Measurements from ENCODE around the gene CNTF. TPM values are rescaled to one million over a fixed set of nuclear protein-coding genes. Genes with fewer than 3 reads are reported as not detected.

Gene CNTF
- polyA plus RNA-seq, 1 of the 3 experiments (the other 2 are of a cell fraction) = 0.87 TPM

- no peak overlapping the region for H2AFZ ChIP-seq (ENCODE audit: low read depth)
- H4K20me1 ChIP-seq (ENCODE audit: insufficient read depth) = no peaks in the 10 kb centered on the region
- no peaks in the 10 kb centered on the region for H3K9me3 ChIP-seq
- CTCF ChIA-PET = interaction anchor here (0.9 kb wide), 1 partner anchor 74 kb away, joined by 3 read pairs; no protein-coding TSS in a partner anchor
- no peaks in the 10 kb centered on the region for H3K9me2 ChIP-seq
- no peak overlapping the region for H3K4me3 ChIP-seq (ENCODE audit: low read depth in 2 of 2, low read length in 1 of 2)
- TF ChIP-seq NFIC (IDR thresholded peaks at IDR 0.05; ENCODE audit: borderline replicate concordance) (no peak), MEF2A (IDR thresholded peaks at IDR 0.05; ENCODE audit: borderline replicate concordance, low read depth) (no peak), EP300 (IDR thresholded peaks at IDR 0.05; ENCODE audit: borderline replicate concordance in 1 of 2, low read depth in 1 of 2, low read length in 1 of 2) (no peak), FOXM1 (IDR thresholded peaks at IDR 0.05; ENCODE audit: low read depth) (no peak), SIN3A (IDR thresholded peaks at IDR 0.05; ENCODE audit: borderline replicate concordance, low read depth, low read length) (no peak), RFX5 (IDR thresholded peaks at IDR 0.05; ENCODE audit: low read length) (no peak), PBX3 (IDR thresholded peaks at IDR 0.05) (no peak), RXRA (IDR thresholded peaks at IDR 0.05; ENCODE audit: borderline replicate concordance, low read depth) (no peak), GATA2 (CRISPR knock-in tag; IDR thresholded peaks at IDR 0.05) (no peak)
- H3K79me2 ChIP-seq (ENCODE audit: insufficient read depth) = no peaks in the 10 kb centered on the region
- no peaks in the 10 kb centered on the region for H3K36me3 ChIP-seq (replicated peaks in 1 of 2; ENCODE audit: control insufficient read depth in 1 of 2, insufficient read depth in 2 of 2, low read length in 1 of 2)
- H3F3A ChIP-seq (replicated peaks; ENCODE audit: insufficient read depth) = no peaks in the 10 kb centered on the region
- H3K4me2 ChIP-seq = no peak overlapping the region
- DNase-seq = no peak
- POLR2A ChIA-PET = no interaction called here
- 4% methylated on average over 7 of the region's 7 CpGs for WGBS (ENCODE audit: low lambda C conversion rate)
- H3K27me3 ChIP-seq (ENCODE audit: insufficient read depth) = peaks cover 10% of the 10 kb centered on the region; the same call in 1 of the 2 replicates
- no peaks in the 10 kb centered on the region for H3K4me1 ChIP-seq (ENCODE audit: control insufficient read depth in 1 of 2, insufficient read depth in 2 of 2, low read depth in 1 of 2, low read length in 1 of 2)
- no peak overlapping the region for H3K9ac ChIP-seq
- H3K27ac ChIP-seq (ENCODE audit: low read depth in 2 of 2, low read length in 1 of 2) = no peak overlapping the region
These were observed 19.5 kb downstream of the CNTF start for GRCh38 chr11:58641803-58642581.

- no peaks in the 10 kb centered on the region for H3K9me2 ChIP-seq
- H2AFZ ChIP-seq (ENCODE audit: low read depth) = no peak overlapping the region
These were observed 23.4 kb downstream of the CNTF start for GRCh38 chr11:58645854-58646253.

More at GRCh38 chr11:58645854-58646253, 23.4 kb downstream of the CNTF start:
- Histone ChIP-seq H3K4me2 (no peak overlapping the region), H3K4me1 (ENCODE audit: control insufficient read depth in 1 of 2, insufficient read depth in 2 of 2, low read depth in 1 of 2, low read length in 1 of 2) (no peaks in the 10 kb centered on the region), H4K20me1 (ENCODE audit: insufficient read depth) (no peaks in the 10 kb centered on the region), H3F3A (replicated peaks; ENCODE audit: insufficient read depth) (no peaks in the 10 kb centered on the region), H3K9ac (no peak overlapping the region), H3K9me3 (no peaks in the 10 kb centered on the region), H3K36me3 (replicated peaks in 1 of 2; ENCODE audit: control insufficient read depth in 1 of 2, insufficient read depth in 2 of 2, low read length in 1 of 2) (no peaks in the 10 kb centered on the region), H3K27ac (ENCODE audit: low read depth in 2 of 2, low read length in 1 of 2) (no peak overlapping the region), H3K4me3 (ENCODE audit: low read depth in 2 of 2, low read length in 1 of 2) (no peak overlapping the region), H3K79me2 (ENCODE audit: insufficient read depth) (no peaks in the 10 kb centered on the region), H3K27me3 (ENCODE audit: insufficient read depth) (peaks cover 10% of the 10 kb centered on the region; the same call in 1 of the 2 replicates)
- CTCF ChIA-PET = interaction anchor here (1.5 kb wide), 1 partner anchor 16 kb away, joined by 6 read pairs; no protein-coding TSS in a partner anchor
- POLR2A ChIA-PET = no interaction called here
- TF ChIP-seq USF2 (IDR thresholded peaks at IDR 0.05; ENCODE audit: borderline replicate concordance, low read depth, low read length) (no peak), SIN3A (IDR thresholded peaks at IDR 0.05; ENCODE audit: borderline replicate concordance, low read depth, low read length) (no peak)
- no peak for DNase-seq

Measured in SK-N-SH (cell line).